Heart left ventricle (tissue), 13 donors: ENCODE measurements around the gene PTPRCAP.

Experiments used
- CTCF ChIP-seq, 12 donors: fragments of 200-600 bp; sonication (generic) in 4 of 12; IDR thresholded peaks; one replicate each; pipeline versions ENCODE4 v1.5.0 to v1.8.0; 2018 to 2022; ENCODE audit warnings: antibody characterized with exemption in 12 of 12, mild to moderate bottlenecking in 5 of 12
- POLR2A ChIP-seq, 2 donors: fragments of 450-650 bp; IDR thresholded peaks; one replicate each; pipeline ENCODE4 v1.6.1; 2017; ENCODE audit warnings: antibody characterized with exemption in 2 of 2, mild to moderate bottlenecking in 2 of 2, moderate library complexity in 2 of 2
- donor health status: ischemic (EF 13 %, LVEDD 7.1; RV severe dilation, severe dysfunction).
- donor health status: DM: no; HTN: yes; CAD: no.
- donor health status: DM: no; HTN: no; CAD: no.
- donor health status: ischemic (EF 25% LVEDD 6.9; RV normal size, moderate dysfunction).
- donor health status: ischemic (EF 25% LVEDD 5.7; RV mildly dilated, moderate dysfunction).
- donor health status: ischemic (EF 35%, LVEDD 5.7; RV mildly dilated, moderate dysfunction).
- donor health status: nonischemic (EF 11% LVEDD 7.7; RV severe dilation, severe dysfunction).
- donor health status: DM: yes; HTN: yes; CAD: no.
- donor health status: PGD.
- donor health status: ischemic (EF 29% LVEDD 5.4; RV normal size, mild dysfunction).
- donor health status: nonischemic (EF 23%, LVEDD 6.1; RV moderate dilation, normal function).

DNA sequence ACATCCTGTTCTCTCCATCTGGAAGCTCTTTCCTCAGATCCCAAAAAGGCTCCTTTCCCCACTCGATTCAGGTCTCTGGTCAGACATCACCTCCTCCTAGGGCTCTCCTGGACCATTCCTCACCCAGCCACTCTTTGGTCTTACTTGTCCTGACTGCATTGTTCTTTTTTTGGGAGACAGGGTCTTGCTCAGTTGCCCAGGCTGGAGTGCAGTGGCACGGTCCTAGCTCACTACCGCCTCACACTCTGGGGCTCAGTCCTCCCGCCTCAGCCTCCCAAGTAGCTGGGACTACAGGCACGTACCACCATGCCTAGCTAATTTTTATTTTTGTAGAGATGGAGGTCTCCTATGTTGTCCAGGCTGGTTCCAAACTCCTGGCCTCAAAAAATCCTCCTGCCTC is 8.0 kb upstream of the PTPRCAP start:
- TF ChIP-seq CTCF (IDR thresholded peaks at IDR 0.05): no peak
- TF ChIP-seq POLR2A (IDR thresholded peaks at IDR 0.05): no peak
